GM19467 (cell line): ENCODE data around the gene DNAH1.

Experiments
- ATAC-seq: cut with Tn5 transposase; IDR thresholded peaks from one replicate; pipeline ENCODE4 v1.9.1; 2021; ENCODE audit warnings: mild to moderate bottlenecking, moderate library complexity; ENCODE audit not compliant: unreplicated experiment

Gene DNAH1

GRCh38 chr3:52384019-52384761, 68.1 kb downstream of the DNAH1 start:
- ATAC-seq, result no peak

- no peak for ATAC-seq
These were observed 69.0 kb downstream of the DNAH1 start for GRCh38 chr3:52385157-52385556.

GRCh38 chr3:52387481-52387880, 71.4 kb downstream of the DNAH1 start:
- ATAC-seq, result no peak

GRCh38 chr3:52388348-52388821, 72.3 kb downstream of the DNAH1 start:
- ATAC-seq, result no peak

- ATAC-seq, result no peak
These were observed 72.8 kb downstream of the DNAH1 start for GRCh38 chr3:52388933-52389332.

GRCh38 chr3:52391096-52391495, 75.0 kb downstream of the DNAH1 start:
- ATAC-seq, result no peak

GRCh38 chr3:52392216-52392930, 76.3 kb downstream of the DNAH1 start:
- ATAC-seq, result no peak

- ATAC-seq, result no peak
These were observed 77.2 kb downstream of the DNAH1 start for GRCh38 chr3:52393131-52393807.

GRCh38 chr3:52393959-52394670, 78.0 kb downstream of the DNAH1 start:
- ATAC-seq, result no peak

GRCh38 chr3:52394751-52395502, 78.8 kb downstream of the DNAH1 start:
- no peak for ATAC-seq

GRCh38 chr3:52395503-52395865, 79.4 kb downstream of the DNAH1 start:
- no peak for ATAC-seq

- no peak for ATAC-seq
These were observed 80.1 kb downstream of the DNAH1 start for GRCh38 chr3:52396011-52396906.

GRCh38 chr3:52396907-52397591, 80.9 kb downstream of the DNAH1 start:
- ATAC-seq, result no peak

- ATAC-seq, result no peak
These were observed 81.7 kb downstream of the DNAH1 start for GRCh38 chr3:52397676-52398399.

- ATAC-seq, result no peak
These were observed 82.6 kb downstream of the DNAH1 start for GRCh38 chr3:52398670-52399081.

- ATAC-seq, result no peak
These were observed 83.0 kb downstream of the DNAH1 start for GRCh38 chr3:52399131-52399530.

GRCh38 chr3:52399593-52399992, 83.5 kb downstream of the DNAH1 start:
- ATAC-seq, result no peak

GRCh38 chr3:52400275-52400793, 84.2 kb downstream of the DNAH1 start:
- ATAC-seq, result no peak
